Activated T-cell treated with anti-CD3 and anti-CD28 coated beads, Interleukin-2, amount 50 U/mL, for 1 hour (primary cell): ENCODE results near the gene ZDHHC5.

Experiments
- DNase-seq: peaks from one replicate; pipeline ENCODE4 v3.0.0-alpha.2; 2020

The ZDHHC5 gene

DNA sequence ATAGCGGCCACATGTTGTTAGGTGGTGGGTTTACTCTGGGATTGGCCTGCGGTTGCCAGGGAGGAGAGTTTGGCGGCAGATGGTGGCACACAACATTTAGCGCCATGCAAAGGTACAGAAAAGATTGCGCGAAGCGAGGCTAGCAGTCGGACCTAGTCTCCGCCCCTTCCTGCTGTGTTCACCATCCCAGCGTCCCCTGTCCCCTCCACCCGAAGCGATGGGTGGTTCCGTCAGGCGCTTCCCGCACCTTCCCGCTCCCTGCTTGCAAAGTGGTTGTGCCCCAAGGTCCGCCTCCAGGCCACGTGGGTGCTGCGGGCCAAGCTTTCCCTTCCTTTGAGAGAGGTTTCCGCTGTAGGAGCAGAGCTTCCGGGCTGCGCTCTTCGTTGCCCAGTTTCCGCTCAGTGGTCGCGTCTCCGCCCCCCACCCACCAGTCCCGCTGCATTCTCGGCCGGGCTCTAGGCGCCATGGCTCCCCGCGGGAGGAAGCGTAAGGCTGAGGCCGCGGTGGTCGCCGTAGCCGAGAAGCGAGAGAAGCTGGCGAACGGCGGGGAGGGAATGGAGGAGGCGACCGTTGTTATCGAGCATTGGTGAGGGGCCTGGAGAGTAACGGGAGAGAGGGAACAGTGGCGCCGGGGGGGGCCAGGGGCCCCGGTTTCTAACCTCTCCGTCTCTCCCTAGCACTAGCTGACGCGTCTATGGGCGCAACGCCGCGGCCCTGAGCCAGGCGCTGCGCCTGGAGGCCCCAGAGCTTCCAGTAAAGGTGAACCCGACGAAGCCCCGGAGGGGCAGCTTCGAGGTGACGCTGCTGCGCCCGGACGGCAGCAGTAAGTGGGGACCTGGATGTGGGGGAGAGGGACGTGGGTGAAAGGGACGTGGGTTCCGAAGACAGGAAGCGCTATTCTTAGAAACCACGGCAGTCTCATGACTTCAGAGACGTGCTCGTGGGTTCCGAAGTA, 73.5 kb downstream of the ZDHHC5 start, which contains the start of gene SELENOH:
Gene SELENOH (plus strand): TSS at position 360 of the 955 bp plus-strand sequence. CDS start 105 bp downstream, at position 465.
- DNase-seq: peak; percentile 91

DNA sequence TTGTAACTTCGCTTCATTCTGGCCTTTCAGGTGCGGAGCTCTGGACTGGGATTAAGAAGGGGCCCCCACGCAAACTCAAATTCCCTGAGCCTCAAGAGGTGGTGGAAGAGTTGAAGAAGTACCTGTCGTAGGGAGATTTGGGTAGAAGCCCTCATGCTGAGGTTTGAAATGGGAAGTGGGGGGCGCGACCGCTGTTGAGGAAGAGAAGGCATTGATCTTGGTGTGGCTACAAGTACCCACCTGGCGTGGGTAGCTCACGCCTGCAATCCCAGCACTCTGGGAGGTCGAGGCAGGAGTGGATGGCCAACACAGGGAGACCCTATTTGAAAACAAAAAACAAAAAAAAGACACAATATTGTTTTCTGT, 74.2 kb downstream of the ZDHHC5 start:
- DNase-seq: no peak

DNA sequence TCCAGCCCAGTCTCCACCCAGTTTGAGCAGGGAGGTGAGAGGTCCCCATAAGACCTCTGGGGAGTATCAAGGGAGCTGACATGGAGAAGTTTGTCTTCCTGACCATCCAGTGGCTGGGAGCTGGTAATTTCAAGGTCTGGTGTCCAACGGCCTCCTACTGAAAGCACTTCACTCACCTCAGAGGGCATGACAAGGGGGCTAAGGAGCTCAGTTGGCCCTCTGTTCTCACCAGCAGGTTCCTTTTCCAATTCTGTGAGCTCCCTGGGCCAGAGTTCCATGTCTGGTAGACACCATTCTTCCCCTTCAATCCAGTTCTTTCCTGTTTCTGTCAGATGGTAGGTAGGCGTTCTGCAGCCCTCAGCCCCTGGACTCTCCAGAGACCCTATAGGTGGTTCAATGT, 76.4 kb downstream of the ZDHHC5 start:
- DNase-seq: no peak

GRCh38 chr11:57745206-57745605, 77.3 kb downstream of the ZDHHC5 start:
- no peak for DNase-seq

DNA sequence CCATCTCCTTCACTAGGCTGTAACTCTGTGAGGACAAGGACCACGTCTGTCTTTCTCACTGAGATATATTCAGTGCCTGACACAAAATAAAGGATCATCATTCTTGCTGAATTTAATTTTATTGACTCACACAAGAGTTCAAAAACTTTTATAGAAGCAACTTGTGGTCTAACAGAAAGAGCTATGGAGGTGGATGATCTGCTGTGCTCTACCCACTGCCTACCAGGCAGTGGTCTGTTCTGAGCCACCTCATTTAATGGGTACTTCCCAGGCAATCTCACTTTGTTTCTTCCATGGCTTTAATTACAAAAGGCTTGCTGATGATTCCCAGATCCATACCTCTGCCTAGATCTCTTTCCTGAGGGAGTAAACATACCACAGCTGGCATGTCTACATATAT, 79.0 kb downstream of the ZDHHC5 start:
- no peak for DNase-seq
